H1 (cell line): ENCODE measurements around the gene LIPF. TPM values are rescaled to one million over a fixed set of nuclear protein-coding genes. Genes with fewer than 3 reads are reported as not detected.

Experiments
- CTCF ChIA-PET: fragments of 300-600 bp; sonication (Branson Sonifier 250); formaldehyde crosslinking; loops from one replicate; lab custom pipeline; 2021; ENCODE audit not compliant: partially characterized antibody; lab: Charles Lee
- POLR2A ChIA-PET: fragments of 300-600 bp; sonication (Branson Sonifier 250); formaldehyde crosslinking; loops from one replicate; lab custom pipeline; 2021; ENCODE audit warnings: inconsistent platforms; ENCODE audit not compliant: partially characterized antibody; lab: Charles Lee
- DNase-seq, 2 experiments: peaks; one replicate each; pipeline versions ENCODE4 v3.0.0 to v3.0.0-alpha.2; 2010 to 2022; ENCODE audit warnings: low spot score in 2 of 2, low read depth in 1 of 2, mixed read lengths in 1 of 2
- FAIRE-seq: peaks from 2 replicates; lab custom pipeline; 2011; peaks lifted over from hg19 to GRCh38; lab: Jason Lieb, UNC
- H2AFZ ChIP-seq: 2 replicates; pipeline ENCODE4 v1.8.1; 2012; ENCODE audit warnings: low read length, inconsistent platforms
- H2AK5ac ChIP-seq: 2 replicates; pipeline ENCODE4 v1.6.1; 2013; ENCODE audit warnings: low read depth, low read length
- H2BK120ac ChIP-seq: replicated peaks from 2 replicates; pipeline ENCODE3; 2013; ENCODE audit warnings: low read depth, low read length, inconsistent platforms
- H2BK12ac ChIP-seq: 2 replicates; pipeline ENCODE4 v1.6.1; 2013; ENCODE audit warnings: low read depth, low read length
- H2BK15ac ChIP-seq: 2 replicates; pipeline ENCODE4 v1.6.1; 2013; ENCODE audit warnings: low read length
- H2BK20ac ChIP-seq: 2 replicates; pipeline ENCODE4 v1.6.1; 2013; ENCODE audit warnings: low read length
- H2BK5ac ChIP-seq: 2 replicates; pipeline ENCODE4 v1.6.1; 2013; ENCODE audit warnings: low read depth, low read length
- H3K14ac ChIP-seq: 2 replicates; pipeline ENCODE4 v1.6.1; 2013; ENCODE audit warnings: inconsistent platforms; ENCODE audit not compliant: insufficient read length
- H3K18ac ChIP-seq: 2 replicates; pipeline ENCODE4 v1.6.1; 2013; ENCODE audit warnings: low read length; ENCODE audit errors: extremely low read depth
- H3K23ac ChIP-seq: 2 replicates; pipeline ENCODE4 v1.6.1; 2013; ENCODE audit warnings: inconsistent platforms; ENCODE audit not compliant: insufficient read length
- H3K23me2 ChIP-seq: 2 replicates; pipeline ENCODE4 v1.6.1; 2013; ENCODE audit warnings: low read depth, low read length
- H3K27ac ChIP-seq: 2 replicates; pipeline ENCODE4 v1.6.1; 2011; ENCODE audit warnings: low read depth, low read length, inconsistent platforms
- H3K27me3 ChIP-seq, 4 experiments: replicated peaks in 1 of 4; 1 replicate in 1 of 4; 2 replicates in 3 of 4; pipeline versions ENCODE4 v1.6.1 to v1.8.1; 2011 to 2013; ENCODE audit warnings: low read length in 3 of 4, mild to moderate bottlenecking in 3 of 4, inconsistent platforms in 2 of 4, mixed read lengths in 2 of 4, moderate library complexity in 1 of 4; ENCODE audit not compliant: control insufficient read depth in 3 of 4, insufficient read depth in 3 of 4; ENCODE audit errors: extremely low read depth in 1 of 4
- H3K36me3 ChIP-seq, 4 experiments: 2 replicates each; pipeline versions ENCODE4 v1.6.1 to v1.8.1; 2011 to 2013; ENCODE audit warnings: mild to moderate bottlenecking in 4 of 4, low read length in 3 of 4, moderate library complexity in 2 of 4, control low read depth in 1 of 4, inconsistent platforms in 1 of 4; ENCODE audit not compliant: insufficient read depth in 4 of 4, control insufficient read depth in 2 of 4
- H3K4ac ChIP-seq: replicated peaks from 2 replicates; pipeline ENCODE3; 2013; ENCODE audit warnings: low read length, low read depth, mixed read lengths, inconsistent platforms; ENCODE audit not compliant: insufficient read length
- H3K4me1 ChIP-seq, 4 experiments: replicated peaks in 1 of 4; 1 replicate in 1 of 4; 2 replicates in 3 of 4; pipeline versions ENCODE4 v1.6.1 to v1.8.1; 2011 to 2013; ENCODE audit warnings: low read length in 3 of 4, inconsistent platforms in 2 of 4, mixed read lengths in 1 of 4; ENCODE audit not compliant: insufficient read depth in 4 of 4, control insufficient read depth in 3 of 4
- H3K4me2 ChIP-seq, 2 experiments: 2 replicates each; pipeline versions ENCODE4 v1.6.1 to v1.8.1; 2011 to 2013; ENCODE audit warnings: low read depth in 2 of 2, low read length in 2 of 2, control low read depth in 1 of 2, inconsistent platforms in 1 of 2, mild to moderate bottlenecking in 1 of 2; ENCODE audit not compliant: insufficient read depth in 1 of 2
- H3K4me3 ChIP-seq, 4 experiments: fragments of 200-600, 300-600 bp in 1 of 4; sonication (generic), shearing (Covaris generic), sonication (Bioruptor Twin) in 1 of 4; 2 replicates each; pipeline versions ENCODE4 v1.5.1 to v1.8.1; 2011 to 2016; ENCODE audit warnings: low read length in 4 of 4, low read depth in 3 of 4, control low read depth in 2 of 4, inconsistent platforms in 2 of 4, mild to moderate bottlenecking in 2 of 4, mixed read lengths in 1 of 4, moderate library complexity in 1 of 4; ENCODE audit not compliant: insufficient read depth in 2 of 4; ENCODE audit errors: extremely low read depth in 1 of 4
- H3K56ac ChIP-seq: replicated peaks from 2 replicates; pipeline ENCODE3; 2013; ENCODE audit warnings: low read depth, mild to moderate bottlenecking, mixed read lengths, low read length, inconsistent platforms; ENCODE audit not compliant: insufficient read length
- H3K79me1 ChIP-seq: 2 replicates; pipeline ENCODE4 v1.6.1; 2013; ENCODE audit warnings: low read depth, low read length, control low read depth
- H3K79me2 ChIP-seq, 2 experiments: 2 replicates each; pipeline versions ENCODE4 v1.6.1 to v1.8.1; 2012 to 2013; ENCODE audit warnings: low read length in 2 of 2, mild to moderate bottlenecking in 2 of 2, inconsistent platforms in 1 of 2; ENCODE audit not compliant: insufficient read depth in 2 of 2, control insufficient read depth in 1 of 2
- H3K9ac ChIP-seq, 4 experiments: replicated peaks in 1 of 4; 1 replicate in 1 of 4; 2 replicates in 3 of 4; pipeline versions ENCODE4 v1.6.1 to v1.8.1; 2011 to 2013; ENCODE audit warnings: low read depth in 3 of 4, low read length in 3 of 4, control low read depth in 2 of 4, mild to moderate bottlenecking in 2 of 4, moderate library complexity in 2 of 4, inconsistent platforms in 1 of 4; ENCODE audit errors: extremely low read depth in 1 of 4
- H3K9me3 ChIP-seq, 2 experiments: 2 replicates each; pipeline versions ENCODE4 v1.6.1 to v1.8.1; 2012 to 2013; ENCODE audit warnings: mild to moderate bottlenecking in 2 of 2, moderate library complexity in 2 of 2, control low read depth in 1 of 2, inconsistent platforms in 1 of 2, low read depth in 1 of 2, low read length in 1 of 2, mixed read lengths in 1 of 2; ENCODE audit not compliant: insufficient read depth in 2 of 2
- H4K20me1 ChIP-seq, 2 experiments: replicated peaks in 1 of 2; 2 replicates each; pipeline versions ENCODE3 to v1.8.1; 2011 to 2013; ENCODE audit warnings: inconsistent platforms in 2 of 2, low read length in 2 of 2, mild to moderate bottlenecking in 1 of 2; ENCODE audit not compliant: insufficient read depth in 2 of 2, control insufficient read depth in 1 of 2
- H4K5ac ChIP-seq: 2 replicates; pipeline ENCODE4 v1.6.1; 2013; ENCODE audit warnings: low read length, low read depth, mixed read lengths, inconsistent platforms; ENCODE audit not compliant: insufficient read length
- H4K8ac ChIP-seq: 2 replicates; pipeline ENCODE4 v1.8.0; 2013; ENCODE audit warnings: mild to moderate bottlenecking, moderate library complexity, low read length, inconsistent platforms; ENCODE audit not compliant: insufficient read depth; ENCODE audit errors: extremely low read depth
- H4K91ac ChIP-seq: replicated peaks from 2 replicates; pipeline ENCODE3; 2013; ENCODE audit warnings: low read length, mixed read lengths, inconsistent platforms; ENCODE audit not compliant: insufficient read length
- BACH1 ChIP-seq: IDR thresholded peaks from 2 replicates; pipeline ENCODE4 v1.6.1; 2012; ENCODE audit warnings: low read length, improper control_type of control experiment
- CBX5 ChIP-seq: fragments of 300-800, 300-1000 bp; sonication (generic); IDR thresholded peaks from 2 replicates; pipeline ENCODE4 v1.7.1; 2016; ENCODE audit warnings: antibody characterized with exemption, low read length, low read depth
- CHD1 ChIP-seq: IDR thresholded peaks from 2 replicates; pipeline ENCODE4 v1.6.1; 2012; ENCODE audit warnings: low read depth, low read length, improper control_type of control experiment
- CREB1 ChIP-seq: IDR thresholded peaks from 2 replicates; pipeline ENCODE4 v1.6.1; 2012; ENCODE audit warnings: inconsistent platforms
- EZH2 ChIP-seq: fragments of 200-600 bp; sonication (generic); IDR thresholded peaks from 2 replicates; pipeline ENCODE4 v1.7.1; 2012; ENCODE audit warnings: low read depth, mild to moderate bottlenecking, moderate library complexity, low read length, inconsistent platforms; ENCODE audit not compliant: severe bottlenecking
- NANOG ChIP-seq: IDR thresholded peaks from 2 replicates; pipeline ENCODE4 v1.6.1; 2011; ENCODE audit warnings: low read length, low read depth, mild to moderate bottlenecking, inconsistent platforms; ENCODE audit not compliant: insufficient read depth, poor library complexity, severe bottlenecking
- RAD21 ChIP-seq, 2 experiments: IDR thresholded peaks in 1 of 2; conservative IDR thresholded peaks in 1 of 2; 2 replicates each; pipeline ENCODE4 v1.6.1; 2011; ENCODE audit warnings: low read depth in 2 of 2, low read length in 2 of 2, improper control_type of control experiment in 1 of 2, inconsistent platforms in 1 of 2, mild to moderate bottlenecking in 1 of 2, moderate library complexity in 1 of 2
- RFX5 ChIP-seq: IDR thresholded peaks from 2 replicates; pipeline ENCODE4 v1.6.1; 2011; ENCODE audit warnings: low read depth, low read length, improper control_type of control experiment, borderline replicate concordance
- TCF12 ChIP-seq: IDR thresholded peaks from 2 replicates; pipeline ENCODE4 v1.6.1; 2011; ENCODE audit warnings: low read depth, mild to moderate bottlenecking, low read length
- WGBS, 2 experiments: shearing (Covaris generic) in 1 of 2; methylation state at CpG; one replicate each; pipeline versions ENCODE4 v1.1.6 to v1.1.7; 2013 to 2015; ENCODE audit warnings: low lambda C conversion rate in 2 of 2, mixed read lengths in 2 of 2, inconsistent platforms in 1 of 2, low coverage in 1 of 2, missing lambda C conversion rate in 1 of 2; ENCODE audit not compliant: insufficient replicate concordance in 2 of 2, insufficient coverage in 1 of 2, insufficient read length in 1 of 2; ENCODE audit errors: extremely low coverage in 1 of 2, missing lambda C conversion rate in 1 of 2; 5-methylcytosine and 5-hydroxymethylcytosine counted together
- polyA plus RNA-seq, 7 experiments: library from polyadenylated mRNA; depleted of rRNA in 3 of 7; stranded (reverse) in 5 of 7; unstranded in 2 of 7; fragments of >200 nt in 5 of 7; fragments of 200-250 nt in 2 of 7; gene quantifications; 1 replicate in 5 of 7; 2 replicates in 1 of 7; 4 replicates in 1 of 7; pipeline versions ENCODE4 v1.2.1 to v1.2.3, GENCODE V29; 2011 to 2013; ENCODE audit warnings: missing spikeins in 2 of 7, mixed read lengths in 2 of 7
- total RNA-seq: library from RNA; stranded (reverse); fragmentation: NEBNext Ultra II Directional; extraction: Animal tissue kit (Norgen Biotek cat#: 25700); gene quantifications from 2 replicates; pipeline ENCODE4 v1.2.1, GENCODE V29; 2021

Gene LIPF
- total and polyA plus RNA-seq, 2 of the 8 experiments (the other 6 are each of a cell fraction or from before 2014, with no cell fraction given), result not detected

DNA sequence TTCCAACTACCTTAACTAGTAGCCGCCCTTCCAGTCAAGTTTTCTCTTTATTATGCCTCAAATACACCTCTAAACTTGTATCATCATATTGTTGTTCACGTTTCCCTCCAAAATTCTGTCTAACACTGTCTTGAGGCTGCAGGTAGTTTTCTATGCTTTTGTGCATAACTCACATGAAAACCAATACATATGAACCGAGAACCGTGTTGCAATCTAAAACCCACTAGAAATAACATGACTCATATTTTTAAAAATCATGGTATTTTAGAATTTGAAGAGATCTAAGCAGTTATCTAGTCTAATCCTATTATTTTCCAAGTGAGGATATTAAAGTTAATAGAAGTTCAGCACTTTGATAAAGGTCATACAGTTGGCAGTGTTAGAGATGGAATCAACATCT lies 18.2 kb downstream of the LIPF start:
- Histone ChIP-seq H2BK12ac (no peak overlapping the region), H3K79me2 (no peaks in the 10 kb centered on the region), H3K4me1 (no peaks in the 10 kb centered on the region), H3K4me2 (no peak overlapping the region), H2BK15ac (no peak overlapping the region), H3K9ac (no peak overlapping the region), H2AFZ (no peak overlapping the region), H2BK120ac (no peak overlapping the region), H2BK20ac (no peak overlapping the region), H3K56ac (no peak overlapping the region), H3K27ac (no peak overlapping the region), H3K14ac (no peak overlapping the region), H3K36me3 (no peaks in the 10 kb centered on the region), H3K9me3 (no peaks in the 10 kb centered on the region), H4K5ac (no peak overlapping the region), H2BK5ac (no peak overlapping the region), H4K91ac (no peak overlapping the region), H3K27me3 (no peaks in the 10 kb centered on the region), H3K18ac (no peak overlapping the region), H4K8ac (no peak overlapping the region), H4K20me1 (no peaks in the 10 kb centered on the region), H3K4ac (no peak overlapping the region), H3K4me3 (no peak overlapping the region), H3K79me1 (no peaks in the 10 kb centered on the region), H2AK5ac (no peak overlapping the region), H3K23me2 (no peaks in the 10 kb centered on the region), H3K23ac (no peak overlapping the region)
- ChIA-PET POLR2A (no interaction called here), CTCF (interaction anchor here (0.9 to 1.9 kb wide), 4 partner anchors 11 to 100 kb away, joined by 3 to 7 read pairs (median 4); no protein-coding TSS in a partner anchor)
- DNase-seq (no peak), FAIRE-seq (no peak)
- no peak for TF ChIP-seq EZH2
- no peak for TF ChIP-seq CBX5
- no peak for TF ChIP-seq NANOG
- no peak for TF ChIP-seq BACH1
- TF ChIP-seq CREB1, result no peak
- no peak for TF ChIP-seq RFX5
- no peak for TF ChIP-seq TCF12
- no peak for TF ChIP-seq RAD21 (IDR thresholded peaks at IDR 0.05 in 1 of 2, conservative IDR thresholded peaks at IDR 0.05 in 1 of 2; ENCODE audit: low read depth in 2 of 2, low read length in 2 of 2)
- TF ChIP-seq CHD1, result no peak
- 87% methylated on average over 4 of the region's 4 CpGs; no CpG with 5 or more reads in 1 of the 2 experiments for WGBS, 2 experiments
